NCI-H2081 treated with DMSO at 0.1 percent for 48 hours (cell line): ENCODE measurements around the gene MMP10.

ENCODE experiments used
- DNase-seq: peaks from one replicate; lab custom pipeline; 2025; lab: John Stamatoyannopoulos, UW

Gene MMP10

DNA sequence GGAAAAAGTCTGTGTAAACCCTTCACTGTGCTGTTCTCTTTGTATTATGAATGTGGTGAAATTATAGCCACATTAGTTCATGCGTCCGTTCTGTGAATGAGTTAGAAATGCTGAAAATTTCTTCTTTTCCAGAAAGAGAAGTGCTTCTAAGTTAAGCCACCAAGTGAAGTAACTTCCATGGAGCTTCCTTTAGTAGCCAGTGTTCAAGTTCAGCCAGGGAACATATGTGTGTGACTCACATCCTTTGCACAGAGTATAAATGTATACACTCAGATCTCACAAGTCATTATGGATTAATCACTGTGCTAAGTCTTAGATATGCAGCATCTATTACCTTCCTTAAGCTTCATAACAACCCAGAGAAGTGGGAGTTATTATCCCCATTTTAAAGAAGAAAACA is 52.5 kb downstream of the MMP10 start:
- DNase-seq, result no peak

DNA sequence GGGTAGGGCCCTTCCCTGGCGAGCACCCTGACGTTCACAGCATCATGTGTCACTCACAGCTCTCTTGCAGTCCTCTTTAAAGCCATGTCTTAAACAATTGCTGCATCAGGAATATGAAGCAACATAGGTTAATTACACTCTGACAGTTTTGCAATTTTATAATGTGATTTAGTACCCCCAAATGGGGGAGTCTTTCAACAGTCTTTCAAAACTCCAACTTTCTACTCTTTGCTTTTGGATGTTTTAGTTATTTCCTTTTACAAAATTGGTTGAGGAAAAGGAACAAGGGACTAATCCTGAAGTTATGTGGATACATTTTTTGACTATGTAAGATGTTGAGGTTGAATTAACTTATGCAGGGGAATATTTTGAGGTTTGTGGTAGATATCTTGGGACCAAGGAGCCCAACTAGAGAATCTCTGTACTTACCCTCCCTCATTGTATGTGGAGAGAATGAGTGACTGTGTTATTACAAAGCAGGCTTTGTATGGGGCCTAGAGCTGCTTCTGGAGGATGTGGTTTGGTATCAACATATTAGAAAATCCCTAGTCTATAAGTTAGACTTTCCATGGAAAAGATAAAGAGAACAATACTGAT is 55.4 kb downstream of the MMP10 start, which contains the start of gene MMP8:
Gene MMP8, minus strand, starts transcription at position 51 of the 597 bp plus-strand sequence. CDS start 99 bp downstream, outside the sequence.
- DNase-seq, result no peak

DNA sequence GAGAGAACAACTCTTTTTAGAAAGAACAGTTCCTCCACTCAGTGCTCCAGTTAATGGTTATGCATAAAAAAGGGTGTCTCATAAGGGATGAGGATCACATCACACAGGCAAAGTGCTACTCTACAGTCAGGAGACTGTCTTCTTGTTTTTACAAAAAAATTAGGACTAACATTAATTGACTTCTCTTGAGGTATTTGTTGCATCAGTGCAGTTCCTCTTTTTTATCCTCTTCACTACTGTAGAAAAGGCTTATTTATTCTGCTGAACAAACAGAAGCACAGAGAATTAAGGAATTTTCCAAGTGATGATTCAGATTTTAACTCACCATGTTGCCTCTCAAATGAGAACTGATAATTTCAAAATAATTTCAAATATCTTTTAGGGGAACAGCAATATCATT is 57.6 kb downstream of the MMP10 start:
- DNase-seq, result no peak
